Spleen (tissue), 7 donors: ENCODE measurements around the gene KRTAP3-1.

Source experiments
- POLR2A ChIP-seq, 3 donors: fragments of 450-650 bp; IDR thresholded peaks; one replicate each; pipeline ENCODE4 v1.5.1; 2017; ENCODE audit warnings: antibody characterized with exemption in 3 of 3, mild to moderate bottlenecking in 1 of 3
- POLR2AphosphoS5 ChIP-seq, 3 donors: sonication (generic); formaldehyde crosslinking; IDR thresholded peaks; one replicate each; pipeline ENCODE4 v1.5.1; 2017; ENCODE audit warnings: antibody characterized with exemption in 3 of 3
- TF ChIP-seq, protein P1 (sequence below), 11 experiments: fragments of 200-600 bp in 7 of 11; fragments of 450-650 bp in 4 of 11; sonication (generic) in 4 of 11; IDR thresholded peaks in 8 of 11; conservative IDR thresholded peaks in 3 of 11; 1 replicate in 7 of 11; 2 replicates in 4 of 11; pipeline versions ENCODE4 v1.4.0 to v1.8.0; 2016 to 2021; ENCODE audit warnings: antibody characterized with exemption in 11 of 11, inconsistent platforms in 4 of 11, mild to moderate bottlenecking in 1 of 11
- donor health status: DM: no; HTN: no; CAD: no; lungs with moderate emphysema.
- donor health status: DM: no; HTN: no; CAD: no.
- donor health status: DM: no; HTN: no; CAD: no.

DNA sequence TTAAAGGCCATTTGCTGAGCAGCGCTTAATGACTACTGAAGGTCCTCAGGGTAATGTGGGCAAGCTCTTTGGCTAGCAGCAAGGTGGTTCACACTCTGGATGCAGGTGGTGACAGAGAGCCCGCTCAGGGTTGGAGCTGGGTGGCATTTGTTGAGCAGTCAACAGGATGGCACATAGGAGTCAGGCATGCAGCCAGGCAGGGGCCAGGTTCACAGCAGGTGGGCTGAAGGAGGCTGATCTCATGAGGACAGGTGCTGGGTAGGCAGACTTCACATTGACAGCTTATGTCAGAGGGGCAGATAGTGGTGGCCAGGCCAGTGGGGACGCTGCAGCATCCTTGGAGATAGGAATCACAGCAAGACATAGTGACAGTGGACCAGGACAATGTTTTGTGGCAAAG is 4.5 kb downstream of the KRTAP3-1 start:
- TF ChIP-seq POLR2A (IDR thresholded peaks at IDR 0.05) (no peak), POLR2AphosphoS5 (IDR thresholded peaks at IDR 0.05) (no peak)
- TF ChIP-seq, protein P1, sequence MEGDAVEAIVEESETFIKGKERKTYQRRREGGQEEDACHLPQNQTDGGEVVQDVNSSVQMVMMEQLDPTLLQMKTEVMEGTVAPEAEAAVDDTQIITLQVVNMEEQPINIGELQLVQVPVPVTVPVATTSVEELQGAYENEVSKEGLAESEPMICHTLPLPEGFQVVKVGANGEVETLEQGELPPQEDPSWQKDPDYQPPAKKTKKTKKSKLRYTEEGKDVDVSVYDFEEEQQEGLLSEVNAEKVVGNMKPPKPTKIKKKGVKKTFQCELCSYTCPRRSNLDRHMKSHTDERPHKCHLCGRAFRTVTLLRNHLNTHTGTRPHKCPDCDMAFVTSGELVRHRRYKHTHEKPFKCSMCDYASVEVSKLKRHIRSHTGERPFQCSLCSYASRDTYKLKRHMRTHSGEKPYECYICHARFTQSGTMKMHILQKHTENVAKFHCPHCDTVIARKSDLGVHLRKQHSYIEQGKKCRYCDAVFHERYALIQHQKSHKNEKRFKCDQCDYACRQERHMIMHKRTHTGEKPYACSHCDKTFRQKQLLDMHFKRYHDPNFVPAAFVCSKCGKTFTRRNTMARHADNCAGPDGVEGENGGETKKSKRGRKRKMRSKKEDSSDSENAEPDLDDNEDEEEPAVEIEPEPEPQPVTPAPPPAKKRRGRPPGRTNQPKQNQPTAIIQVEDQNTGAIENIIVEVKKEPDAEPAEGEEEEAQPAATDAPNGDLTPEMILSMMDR (IDR thresholded peaks at IDR 0.05 in 8 of 11, conservative IDR thresholded peaks at IDR 0.05 in 3 of 11): no peak
